ENCODE results near the gene TP53I3.
A peak's percentile ranks its signal among the peaks of the same experiment; 100 is the strongest.
"Not testable (repeated sequence)": the region's sequence is repeated elsewhere in the genome, so short reads cannot be mapped to it uniquely, and the experiment has no call there.

Gene TP53I3

GRCh38 chr2:24051833-24052232, 32.8 kb downstream of the TP53I3 start:
- DNase-seq, result no peak

GRCh38 chr2:24050041-24050979, 34.3 kb downstream of the TP53I3 start:
- no peak for DNase-seq

- DNase-seq, result peak; percentile 38
Measured at GRCh38 chr2:24049485-24050021, 35.1 kb downstream of the TP53I3 start, which contains the start of gene FKBP1B. TSS of gene FKBP1B (plus strand) at chr2:24049741. CDS start at chr2:24049850, 109 bp downstream.

- no peak for DNase-seq
Measured at GRCh38 chr2:24048769-24049484, 35.7 kb downstream of the TP53I3 start.

GRCh38 chr2:24047703-24048033, 37.0 kb downstream of the TP53I3 start:
- no peak for DNase-seq

GRCh38 chr2:24046930-24047702, 37.5 kb downstream of the TP53I3 start, which contains the start of gene WDCP:
TSS of gene WDCP (minus strand) at chr2:24047391. CDS start at chr2:24039494, 7,897 bp downstream.
- DNase-seq, result peak; percentile 51

- DNase-seq, result no peak
Measured at GRCh38 chr2:24046599-24046929, 38.1 kb downstream of the TP53I3 start.

- DNase-seq, result no peak
Measured at GRCh38 chr2:24045511-24046508, 38.8 kb downstream of the TP53I3 start.

GRCh38 chr2:24043133-24043532, 41.5 kb downstream of the TP53I3 start:
- not testable (repeated sequence) for DNase-seq

- DNase-seq, result no peak
Measured at GRCh38 chr2:24040511-24040910, 44.1 kb downstream of the TP53I3 start.

GRCh38 chr2:24038786-24039499, 45.7 kb downstream of the TP53I3 start:
- DNase-seq, result no peak

Measured in 8988T (cell line).